ENCODE results near the gene HMGXB3.

Gene HMGXB3

DNA sequence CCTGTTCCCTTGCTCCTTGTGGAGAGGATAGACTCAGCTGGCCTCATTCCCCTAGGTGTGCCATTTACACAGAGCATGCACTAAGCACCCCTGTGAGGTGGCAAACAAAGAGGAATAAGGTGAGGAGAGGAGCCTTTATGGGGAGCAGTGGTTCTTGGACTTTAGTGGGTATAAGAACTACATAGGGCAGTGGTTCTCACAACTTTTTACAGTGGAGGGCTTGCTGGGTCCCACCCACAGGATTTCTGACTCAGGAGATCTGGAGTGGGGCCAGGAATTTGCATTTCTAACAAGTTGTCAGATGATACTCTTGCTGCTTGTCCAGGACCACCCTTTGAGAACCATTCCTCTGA lies 43.8 kb downstream of the HMGXB3 start:
- Histone ChIP-seq H3K27me3 (ENCODE audit: insufficient read depth, poor library complexity, severe bottlenecking) (no peaks in the 10 kb centered on the region), H3K27ac (replicated peaks) (no peak overlapping the region), H3K4me3 (replicated peaks; ENCODE audit: insufficient read depth, low read length) (no peak overlapping the region)
- TF ChIP-seq, protein P1, sequence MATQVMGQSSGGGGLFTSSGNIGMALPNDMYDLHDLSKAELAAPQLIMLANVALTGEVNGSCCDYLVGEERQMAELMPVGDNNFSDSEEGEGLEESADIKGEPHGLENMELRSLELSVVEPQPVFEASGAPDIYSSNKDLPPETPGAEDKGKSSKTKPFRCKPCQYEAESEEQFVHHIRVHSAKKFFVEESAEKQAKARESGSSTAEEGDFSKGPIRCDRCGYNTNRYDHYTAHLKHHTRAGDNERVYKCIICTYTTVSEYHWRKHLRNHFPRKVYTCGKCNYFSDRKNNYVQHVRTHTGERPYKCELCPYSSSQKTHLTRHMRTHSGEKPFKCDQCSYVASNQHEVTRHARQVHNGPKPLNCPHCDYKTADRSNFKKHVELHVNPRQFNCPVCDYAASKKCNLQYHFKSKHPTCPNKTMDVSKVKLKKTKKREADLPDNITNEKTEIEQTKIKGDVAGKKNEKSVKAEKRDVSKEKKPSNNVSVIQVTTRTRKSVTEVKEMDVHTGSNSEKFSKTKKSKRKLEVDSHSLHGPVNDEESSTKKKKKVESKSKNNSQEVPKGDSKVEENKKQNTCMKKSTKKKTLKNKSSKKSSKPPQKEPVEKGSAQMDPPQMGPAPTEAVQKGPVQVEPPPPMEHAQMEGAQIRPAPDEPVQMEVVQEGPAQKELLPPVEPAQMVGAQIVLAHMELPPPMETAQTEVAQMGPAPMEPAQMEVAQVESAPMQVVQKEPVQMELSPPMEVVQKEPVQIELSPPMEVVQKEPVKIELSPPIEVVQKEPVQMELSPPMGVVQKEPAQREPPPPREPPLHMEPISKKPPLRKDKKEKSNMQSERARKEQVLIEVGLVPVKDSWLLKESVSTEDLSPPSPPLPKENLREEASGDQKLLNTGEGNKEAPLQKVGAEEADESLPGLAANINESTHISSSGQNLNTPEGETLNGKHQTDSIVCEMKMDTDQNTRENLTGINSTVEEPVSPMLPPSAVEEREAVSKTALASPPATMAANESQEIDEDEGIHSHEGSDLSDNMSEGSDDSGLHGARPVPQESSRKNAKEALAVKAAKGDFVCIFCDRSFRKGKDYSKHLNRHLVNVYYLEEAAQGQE (IDR thresholded peaks at IDR 0.05; ENCODE audit: insufficient replicate concordance, low read depth) = no peak
- TF ChIP-seq SPI1 (IDR thresholded peaks at IDR 0.05; ENCODE audit: borderline replicate concordance, low read depth) (no peak), POLR2AphosphoS5 (IDR thresholded peaks at IDR 0.05; ENCODE audit: low read depth) (no peak), GABPA (IDR thresholded peaks at IDR 0.05; ENCODE audit: low read depth) (no peak)
- TF ChIP-seq, protein P2, sequence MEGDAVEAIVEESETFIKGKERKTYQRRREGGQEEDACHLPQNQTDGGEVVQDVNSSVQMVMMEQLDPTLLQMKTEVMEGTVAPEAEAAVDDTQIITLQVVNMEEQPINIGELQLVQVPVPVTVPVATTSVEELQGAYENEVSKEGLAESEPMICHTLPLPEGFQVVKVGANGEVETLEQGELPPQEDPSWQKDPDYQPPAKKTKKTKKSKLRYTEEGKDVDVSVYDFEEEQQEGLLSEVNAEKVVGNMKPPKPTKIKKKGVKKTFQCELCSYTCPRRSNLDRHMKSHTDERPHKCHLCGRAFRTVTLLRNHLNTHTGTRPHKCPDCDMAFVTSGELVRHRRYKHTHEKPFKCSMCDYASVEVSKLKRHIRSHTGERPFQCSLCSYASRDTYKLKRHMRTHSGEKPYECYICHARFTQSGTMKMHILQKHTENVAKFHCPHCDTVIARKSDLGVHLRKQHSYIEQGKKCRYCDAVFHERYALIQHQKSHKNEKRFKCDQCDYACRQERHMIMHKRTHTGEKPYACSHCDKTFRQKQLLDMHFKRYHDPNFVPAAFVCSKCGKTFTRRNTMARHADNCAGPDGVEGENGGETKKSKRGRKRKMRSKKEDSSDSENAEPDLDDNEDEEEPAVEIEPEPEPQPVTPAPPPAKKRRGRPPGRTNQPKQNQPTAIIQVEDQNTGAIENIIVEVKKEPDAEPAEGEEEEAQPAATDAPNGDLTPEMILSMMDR (IDR thresholded peaks at IDR 0.05; ENCODE audit: insufficient read depth, low read length) = no peak
- no peak for DNase-seq (ENCODE audit: low read depth in 1 of 2, low spot score in 1 of 2)

DNA sequence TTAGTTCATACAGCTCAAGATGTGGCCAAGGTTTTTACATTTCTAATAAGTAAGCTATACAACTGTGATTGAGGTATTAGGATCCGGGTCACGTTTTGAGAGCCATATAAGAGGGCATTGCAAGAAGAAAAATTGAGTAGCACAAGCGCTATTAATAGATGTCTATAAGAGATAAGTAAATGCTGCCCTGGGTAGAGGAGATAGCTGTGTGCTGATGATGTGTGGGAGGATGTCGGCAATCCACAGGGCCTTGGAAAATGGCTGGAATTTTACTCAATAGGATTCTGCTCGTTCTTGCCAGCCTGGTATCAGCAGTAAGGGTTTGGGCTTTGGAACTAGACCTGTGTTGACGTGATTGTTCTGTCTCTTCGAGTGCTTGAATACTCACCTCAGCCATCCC lies 44.2 kb downstream of the HMGXB3 start:
- no peak for DNase-seq (ENCODE audit: low read depth in 1 of 2, low spot score in 1 of 2)
- TF ChIP-seq POLR2AphosphoS5 (IDR thresholded peaks at IDR 0.05; ENCODE audit: low read depth) (no peak), GABPA (IDR thresholded peaks at IDR 0.05; ENCODE audit: low read depth) (no peak), SPI1 (IDR thresholded peaks at IDR 0.05; ENCODE audit: borderline replicate concordance, low read depth) (no peak)
- TF ChIP-seq, protein P1 (IDR thresholded peaks at IDR 0.05; ENCODE audit: insufficient replicate concordance, low read depth) = no peak
- TF ChIP-seq, protein P2 (IDR thresholded peaks at IDR 0.05; ENCODE audit: insufficient read depth, low read length) = no peak
- Histone ChIP-seq H3K4me3 (replicated peaks; ENCODE audit: insufficient read depth, low read length) (no peak overlapping the region), H3K27ac (replicated peaks) (no peak overlapping the region), H3K27me3 (ENCODE audit: insufficient read depth, poor library complexity, severe bottlenecking) (no peaks in the 10 kb centered on the region)

DNA sequence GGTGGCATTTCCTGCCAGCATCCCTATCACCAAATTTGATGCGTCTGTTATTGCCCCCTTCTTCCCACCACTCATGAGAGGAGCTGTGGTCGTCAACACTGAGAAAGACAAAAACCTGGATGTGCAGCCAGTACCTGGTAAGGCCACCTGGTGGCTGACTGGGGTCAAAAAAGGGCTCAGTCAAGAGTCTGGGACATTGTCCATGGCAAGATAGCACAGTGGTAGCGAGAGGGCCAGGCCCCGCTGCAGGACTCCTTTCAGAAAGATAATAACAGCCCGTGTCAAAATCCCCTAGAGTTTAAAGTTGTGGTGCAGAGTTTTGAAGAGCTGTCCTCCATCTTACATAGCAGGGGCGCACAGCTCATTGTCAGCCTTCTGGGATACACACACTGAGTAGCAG lies 45.0 kb downstream of the HMGXB3 start:
- Histone ChIP-seq H3K4me3 (replicated peaks; ENCODE audit: insufficient read depth, low read length) (no peak overlapping the region), H3K27ac (replicated peaks) (no peak overlapping the region), H3K27me3 (ENCODE audit: insufficient read depth, poor library complexity, severe bottlenecking) (no peaks in the 10 kb centered on the region)
- no peak for DNase-seq (ENCODE audit: low read depth in 1 of 2, low spot score in 1 of 2)
- no peak for TF ChIP-seq GABPA (IDR thresholded peaks at IDR 0.05; ENCODE audit: low read depth)
- TF ChIP-seq, protein P2 (IDR thresholded peaks at IDR 0.05; ENCODE audit: insufficient read depth, low read length) = no peak
- TF ChIP-seq, protein P1 (IDR thresholded peaks at IDR 0.05; ENCODE audit: insufficient replicate concordance, low read depth) = no peak
- TF ChIP-seq POLR2AphosphoS5 (IDR thresholded peaks at IDR 0.05; ENCODE audit: low read depth) = no peak
- no peak for TF ChIP-seq SPI1 (IDR thresholded peaks at IDR 0.05; ENCODE audit: borderline replicate concordance, low read depth)

Data from HL-60 (cell line).